HG02970 (cell line): ENCODE results near the gene ZNF763.
"Not testable (repeated sequence)": the region's sequence is repeated elsewhere in the genome, so short reads cannot be mapped to it uniquely, and the experiment has no call there.

Source experiments
- ATAC-seq: cut with Tn5 transposase; IDR thresholded peaks from one replicate; pipeline ENCODE4 v1.9.1; 2021; ENCODE audit warnings: mild to moderate bottlenecking, moderate library complexity, moderate number of reproducible peaks; ENCODE audit not compliant: unreplicated experiment, low FRiP score

Gene ZNF763

GRCh38 chr19:11964858-11965645 is at the start of gene ZNF763:
Gene ZNF763 (plus strand): TSS chr19:11965040. CDS start chr19:11965209, 169 bp downstream.
- ATAC-seq = peak; percentile 75

- ATAC-seq = no peak
Measured at GRCh38 chr19:11921852-11922495, 42.9 kb upstream of the ZNF763 start.

GRCh38 chr19:11924886-11925650 is 39.8 kb upstream of the ZNF763 start, which contains the start of gene ZNF700:
Gene ZNF700 (plus strand): TSS chr19:11925107. CDS start chr19:11925211, 104 bp downstream.
- peak; percentile 85 for ATAC-seq

GRCh38 chr19:11925651-11926187 is 39.1 kb upstream of the ZNF763 start:
- not testable (repeated sequence) for ATAC-seq

- no peak for ATAC-seq
Measured at GRCh38 chr19:11927227-11927626, 37.6 kb upstream of the ZNF763 start.

GRCh38 chr19:11931051-11931450 is 33.8 kb upstream of the ZNF763 start:
- no peak for ATAC-seq

- ATAC-seq = no peak
Measured at GRCh38 chr19:11931513-11931912, 33.3 kb upstream of the ZNF763 start.

GRCh38 chr19:11935829-11936228 is 29.0 kb upstream of the ZNF763 start:
- ATAC-seq = not testable (repeated sequence)

- not testable (repeated sequence) for ATAC-seq
Measured at GRCh38 chr19:11938383-11938782, 26.5 kb upstream of the ZNF763 start.

- ATAC-seq = not testable (repeated sequence)
Measured at GRCh38 chr19:11941361-11941887, 23.4 kb upstream of the ZNF763 start.

- ATAC-seq = no peak
Measured at GRCh38 chr19:11942008-11942842, 22.6 kb upstream of the ZNF763 start.

- no peak for ATAC-seq
Measured at GRCh38 chr19:11942843-11943108, 22.1 kb upstream of the ZNF763 start.

GRCh38 chr19:11944656-11945055 is 20.2 kb upstream of the ZNF763 start:
- no peak for ATAC-seq

- ATAC-seq = no peak
Measured at GRCh38 chr19:11948646-11949045, 16.2 kb upstream of the ZNF763 start.

- no peak for ATAC-seq
Measured at GRCh38 chr19:11949201-11949600, 15.6 kb upstream of the ZNF763 start.

- not testable (repeated sequence) for ATAC-seq
Measured at GRCh38 chr19:11949614-11950080, 15.2 kb upstream of the ZNF763 start.

- ATAC-seq = no peak
Measured at GRCh38 chr19:11950312-11950711, 14.5 kb upstream of the ZNF763 start.

- ATAC-seq = peak; percentile 22
Measured at GRCh38 chr19:11963566-11964355, 1.1 kb upstream of the ZNF763 start.

- no peak for ATAC-seq
Measured at GRCh38 chr19:11964496-11964857, 363 bp upstream of the ZNF763 start.
